NCI-H146 (cell line): Measurements from ENCODE around the gene CASP3.
"Not testable (repeated sequence)": the region's sequence is repeated elsewhere in the genome, so short reads cannot be mapped to it uniquely, and the experiment has no call there.

Experiments
- DNase-seq: peaks from one replicate; lab custom pipeline; 2025; lab: John Stamatoyannopoulos, UW

The CASP3 gene

GRCh38 chr4:184596044-184596616 is 53.1 kb downstream of the CASP3 start:
- no peak for DNase-seq

DNA sequence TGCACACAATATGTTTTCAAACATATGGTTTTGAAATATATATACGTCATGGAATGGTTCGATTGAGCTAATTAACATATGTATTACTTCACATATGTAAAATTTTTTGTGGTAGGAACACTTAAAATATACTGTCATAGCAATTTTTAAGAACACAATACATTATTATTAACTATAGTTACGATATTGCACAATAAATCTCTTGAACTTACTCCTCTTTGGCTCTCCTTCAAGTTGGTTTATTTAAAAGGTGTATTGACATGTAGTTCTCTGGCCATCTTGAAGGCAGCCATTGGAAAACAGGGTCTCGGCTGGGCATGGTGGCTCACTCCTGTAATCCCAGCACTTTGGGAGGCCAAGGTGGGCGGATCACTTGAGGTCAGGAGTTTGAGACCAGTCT is 53.8 kb downstream of the CASP3 start:
- no peak for DNase-seq

DNA sequence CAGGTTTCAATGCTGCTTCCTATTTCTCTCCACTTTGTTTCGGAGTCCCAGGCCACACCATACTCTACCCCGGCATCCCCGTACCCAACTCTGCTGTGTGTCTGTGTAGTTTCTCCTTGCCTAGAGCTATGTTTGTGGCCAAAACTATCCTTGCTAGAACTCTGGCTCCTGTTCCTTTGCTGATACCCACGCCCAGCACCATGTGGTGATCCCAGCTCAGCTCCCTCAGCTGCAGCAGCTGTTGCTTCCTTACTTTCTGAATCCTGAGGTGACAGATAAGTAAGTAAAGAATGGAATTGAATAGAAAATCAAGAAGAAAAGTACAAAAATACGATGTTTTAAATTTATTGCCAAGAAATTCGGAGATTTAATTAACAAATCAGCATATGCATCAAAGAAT is 55.8 kb downstream of the CASP3 start:
- no peak for DNase-seq

DNA sequence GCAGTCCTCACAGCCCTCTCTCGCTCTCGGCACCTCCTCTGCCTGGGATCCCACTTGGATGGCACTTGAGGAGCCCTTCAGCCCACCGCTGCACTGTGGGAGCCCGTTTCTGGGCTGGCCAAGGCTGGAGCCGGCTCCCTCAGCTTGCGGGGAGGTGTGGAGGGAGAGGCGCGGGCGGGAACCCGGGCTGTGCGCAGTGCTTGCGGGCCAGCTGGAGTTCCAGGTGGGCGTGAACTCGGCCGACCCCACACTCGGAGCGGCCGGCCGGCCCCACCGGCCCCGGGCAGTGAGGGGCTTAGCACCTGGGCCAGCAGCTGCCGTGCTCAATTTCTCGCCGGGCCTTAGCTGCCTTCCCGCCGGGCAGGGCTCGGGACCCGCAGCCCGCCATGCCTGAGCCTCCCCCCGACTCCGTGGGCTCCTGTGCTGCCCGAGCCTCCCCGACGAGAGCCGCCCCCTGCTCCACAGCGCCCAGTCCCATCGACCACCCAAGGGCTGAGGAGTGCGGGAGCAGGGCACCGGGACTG is 57.4 kb downstream of the CASP3 start:
- DNase-seq: not testable (repeated sequence)

- DNase-seq: no peak
Observed at GRCh38 chr4:184591070-184591677, 58.1 kb downstream of the CASP3 start.

- DNase-seq: no peak
Observed at GRCh38 chr4:184590196-184590595, 59.1 kb downstream of the CASP3 start.

DNA sequence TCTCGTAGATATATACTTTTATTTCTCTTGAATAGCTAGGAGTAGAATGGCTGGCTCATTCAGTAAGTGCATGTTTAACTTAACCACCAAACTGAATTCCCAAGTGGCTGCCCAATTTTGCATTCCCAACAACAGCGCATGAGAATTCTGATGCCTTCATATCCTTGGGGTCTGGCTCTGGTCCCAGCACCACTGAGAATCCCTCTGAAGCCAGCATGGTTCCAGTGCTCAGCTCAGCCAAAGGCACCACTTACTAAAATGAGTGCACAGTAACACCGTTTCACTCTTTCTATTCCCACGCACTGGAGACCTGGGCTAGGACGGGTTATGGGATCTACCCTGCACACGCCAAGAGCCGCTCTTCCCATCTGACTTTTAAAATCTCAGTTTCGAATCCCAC is 60.4 kb downstream of the CASP3 start:
- no peak for DNase-seq

DNA sequence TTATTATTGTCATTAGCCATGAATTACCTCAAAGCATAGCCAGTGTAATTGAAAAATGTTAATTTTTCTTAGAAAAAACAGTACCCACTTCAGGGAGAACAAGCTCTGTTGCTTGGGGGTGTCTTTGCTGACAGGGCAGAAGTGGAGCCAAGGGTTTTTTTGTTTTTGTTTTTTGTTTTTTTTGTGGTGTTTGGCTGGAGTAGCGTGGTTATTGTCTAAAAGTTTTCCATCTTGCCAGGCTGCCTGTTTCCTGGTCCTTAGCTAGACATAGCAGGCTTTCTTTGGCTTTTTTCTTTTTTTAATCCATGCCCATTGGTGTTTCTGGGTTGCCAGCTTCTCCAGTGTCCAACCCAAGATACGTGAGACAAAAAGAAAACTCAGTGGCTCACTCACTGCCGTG is 61.5 kb downstream of the CASP3 start:
- no peak for DNase-seq

- DNase-seq: no peak
Observed at GRCh38 chr4:184587221-184587620, 62.0 kb downstream of the CASP3 start.

DNA sequence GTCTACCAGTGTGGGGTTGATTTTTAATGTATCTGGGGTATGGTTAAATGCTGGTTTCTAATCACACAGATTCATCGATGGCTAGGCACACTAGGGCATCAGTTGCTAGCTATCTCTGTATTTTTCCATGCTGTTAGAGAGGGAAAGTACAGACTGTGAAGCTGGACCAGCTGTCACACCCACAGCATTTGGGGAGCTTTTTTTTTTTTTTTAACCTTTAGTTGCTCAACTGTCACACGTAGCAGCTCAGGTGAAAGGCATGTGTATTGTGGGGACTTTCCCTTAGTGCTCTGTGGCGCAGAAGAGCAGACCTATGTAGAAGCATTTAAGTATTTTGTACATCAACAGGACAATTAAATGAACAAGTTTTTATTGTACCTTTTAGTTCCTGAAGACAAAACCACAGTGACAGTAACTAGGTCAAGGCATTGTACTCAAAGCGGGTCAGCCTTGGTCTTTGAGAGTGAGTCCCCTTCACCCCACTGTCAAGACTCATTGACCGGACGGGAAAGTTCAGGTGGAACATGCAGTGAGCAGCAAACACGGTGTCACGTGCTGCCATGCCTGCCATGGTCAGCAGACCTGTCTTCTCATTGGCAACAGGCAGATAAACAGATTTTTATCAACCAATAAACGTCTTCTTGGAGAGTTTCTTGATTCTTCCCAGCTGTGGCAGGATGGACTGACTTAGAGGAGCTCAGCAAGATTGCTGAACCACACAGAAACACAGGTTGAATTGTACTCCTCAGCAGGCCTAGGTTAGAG is 65.3 kb downstream of the CASP3 start:
- no peak for DNase-seq
